ENCODE measurements around the gene STAT5B.
A peak's percentile ranks its signal among the peaks of the same experiment; 100 is the strongest.
"Not testable (repeated sequence)": the region's sequence is repeated elsewhere in the genome, so short reads cannot be mapped to it uniquely, and the experiment has no call there.

The STAT5B gene

GRCh38 chr17:42225646-42226045 lies 50.5 kb downstream of the STAT5B start:
- DNase-seq, result no peak

GRCh38 chr17:42224651-42225050 lies 51.5 kb downstream of the STAT5B start:
- DNase-seq, result no peak

- DNase-seq, result no peak
Measured at GRCh38 chr17:42221886-42222745, 54.1 kb downstream of the STAT5B start.

GRCh38 chr17:42219280-42219679 lies 56.9 kb downstream of the STAT5B start:
- DNase-seq, result not testable (repeated sequence)

GRCh38 chr17:42214156-42214555 lies 62.0 kb downstream of the STAT5B start:
- DNase-seq, result no peak

GRCh38 chr17:42212382-42212781 lies 63.8 kb downstream of the STAT5B start:
- no peak for DNase-seq

GRCh38 chr17:42211921-42212341 lies 64.3 kb downstream of the STAT5B start:
- not testable (repeated sequence) for DNase-seq

- no peak for DNase-seq
Measured at GRCh38 chr17:42210046-42210445, 66.1 kb downstream of the STAT5B start.

GRCh38 chr17:42206153-42206612 lies 70.0 kb downstream of the STAT5B start:
- DNase-seq, result not testable (repeated sequence)

GRCh38 chr17:42203354-42203753 lies 72.8 kb downstream of the STAT5B start:
- DNase-seq, result no peak

- DNase-seq, result no peak
Measured at GRCh38 chr17:42202696-42203095, 73.5 kb downstream of the STAT5B start.

GRCh38 chr17:42202159-42202558 lies 74.0 kb downstream of the STAT5B start:
- DNase-seq, result no peak

- no peak for DNase-seq
Measured at GRCh38 chr17:42201458-42201772, 74.8 kb downstream of the STAT5B start.

- no peak for DNase-seq
Measured at GRCh38 chr17:42200706-42201457, 75.3 kb downstream of the STAT5B start.

- no peak for DNase-seq
Measured at GRCh38 chr17:42199416-42200011, 76.7 kb downstream of the STAT5B start.

GRCh38 chr17:42198897-42199296 lies 77.3 kb downstream of the STAT5B start:
- no peak for DNase-seq

GRCh38 chr17:42197564-42198156 lies 78.5 kb downstream of the STAT5B start:
- DNase-seq, result no peak

- peak; percentile 73 for DNase-seq
Measured at GRCh38 chr17:42193969-42194899, 82.0 kb downstream of the STAT5B start, which contains the start of gene GHDC. TSS of gene GHDC (minus strand) at chr17:42194494. CDS start at chr17:42193581, 913 bp downstream.

GRCh38 chr17:42193216-42193968 lies 82.8 kb downstream of the STAT5B start:
- DNase-seq, result no peak

GRCh38 chr17:42192189-42193126 lies 83.7 kb downstream of the STAT5B start:
- no peak for DNase-seq

All from NK-92 treated with Interleukin-12 subunit alpha and Interleukin-12 subunit beta, amount 100 ng/mL, for 24 hours (cell line).